Activated CD8-positive, alpha-beta memory T cell treated with anti-CD3 and anti-CD28 coated beads, Interleukin-2, amount 10 ng/mL, durations not matched to agents 7 days and 5 days (primary cell): ENCODE results near the gene NECAB3. TPM values are rescaled to one million over a fixed set of nuclear protein-coding genes. Genes with fewer than 3 reads are reported as not detected.

Experiments
- ATAC-seq: fragments of 150-1000 bp; cut with Tn5 transposase; one replicate; pipeline ENCODE4 v1.10.0; 2021; ENCODE audit warnings: moderate library complexity
- CTCF ChIA-PET: fragments of 350-600 bp; sonication (Branson Sonifier 250); formaldehyde crosslinking; loops from one replicate; lab custom pipeline; 2021; ENCODE audit warnings: antibody characterized with exemption; lab: Charles Lee
- DNase-seq: peaks from one replicate; pipeline ENCODE4 v3.0.0-alpha.2; 2020
- H3K27ac Mint-ChIP-seq: one replicate; pipeline ENCODE4 v1.8.0; 2021; ENCODE audit warnings: mild to moderate bottlenecking, mixed read lengths
- H3K27me3 Mint-ChIP-seq: one replicate; pipeline ENCODE4 v1.8.0; 2021; ENCODE audit warnings: mixed read lengths
- H3K36me3 Mint-ChIP-seq: one replicate; pipeline ENCODE4 v1.8.0; 2021; ENCODE audit warnings: mild to moderate bottlenecking, mixed read lengths
- H3K4me1 Mint-ChIP-seq: one replicate; pipeline ENCODE4 v1.8.0; 2021; ENCODE audit warnings: mixed read lengths
- H3K4me3 Mint-ChIP-seq: one replicate; pipeline ENCODE4 v1.8.0; 2021; ENCODE audit warnings: mild to moderate bottlenecking, moderate library complexity, mixed read lengths
- H3K9me3 Mint-ChIP-seq: one replicate; pipeline ENCODE4 v1.8.0; 2022; ENCODE audit warnings: low read depth, mixed read lengths
- total RNA-seq, 2 experiments: library from RNA; stranded (reverse); gene quantifications; one replicate each; pipeline ENCODE4 v1.2.3, GENCODE V29; 2021

The NECAB3 gene
- total RNA-seq, 2 experiments from 2014 or later: 28.3 to 34.0 TPM

GRCh38 chr20:33689493-33689892 is 15.3 kb upstream of the NECAB3 start:
- peak overlapping the region; percentile 90 for H3K27ac Mint-ChIP-seq
- DNase-seq (no peak), ATAC-seq (no peak)
- peaks cover 5% of the 10 kb centered on the region for H3K36me3 Mint-ChIP-seq
- H3K9me3 Mint-ChIP-seq: no peaks in the 10 kb centered on the region
- H3K4me1 Mint-ChIP-seq: peaks cover 56% of the 10 kb centered on the region
- H3K4me3 Mint-ChIP-seq: no peak overlapping the region
- H3K27me3 Mint-ChIP-seq: no peaks in the 10 kb centered on the region
- CTCF ChIA-PET: interaction anchor here (0.9 to 3.5 kb wide), 6 partner anchors 16 to 42 kb away, joined by 3 to 20 read pairs (median 6); partner anchors contain the start of genes ACTL10, NECAB3, PXMP4 and ZNF341

DNA sequence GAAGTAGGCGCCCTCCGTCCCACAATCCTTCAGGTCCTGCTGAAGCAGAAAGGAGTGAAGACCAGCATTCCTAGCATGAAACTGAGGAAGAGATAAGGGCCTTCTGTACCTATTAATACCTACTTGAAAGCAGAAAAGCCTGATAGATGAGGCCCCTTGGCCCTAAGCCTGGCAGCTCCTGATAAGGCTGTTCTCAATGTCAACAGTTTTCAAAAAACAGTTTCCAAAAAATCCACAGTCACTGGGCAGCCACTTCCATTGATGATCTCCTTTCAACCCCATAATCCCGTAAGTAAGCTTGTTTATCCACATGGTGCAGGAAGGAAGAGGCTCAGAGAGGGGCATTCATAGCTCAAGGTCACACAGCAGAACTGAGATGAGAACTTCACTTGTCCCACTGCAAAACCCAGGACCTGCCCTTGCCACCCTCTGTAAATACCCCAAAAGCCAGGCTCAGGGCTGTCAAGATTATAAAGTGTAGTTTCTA is 14.8 kb upstream of the NECAB3 start:
- Mint-ChIP-seq H3K4me3 (no peak overlapping the region), H3K27ac (peak overlapping the region; percentile 90), H3K36me3 (peaks cover 5% of the 10 kb centered on the region), H3K27me3 (no peaks in the 10 kb centered on the region), H3K9me3 (no peaks in the 10 kb centered on the region), H3K4me1 (peaks cover 61% of the 10 kb centered on the region)
- DNase-seq (no peak), ATAC-seq (no peak)
- CTCF ChIA-PET: interaction anchor here (0.9 to 3.5 kb wide), 4 partner anchors 15 to 43 kb away, joined by 3 to 20 read pairs (median 5); partner anchors contain the start of genes ACTL10, NECAB3, PXMP4 and ZNF341

DNA sequence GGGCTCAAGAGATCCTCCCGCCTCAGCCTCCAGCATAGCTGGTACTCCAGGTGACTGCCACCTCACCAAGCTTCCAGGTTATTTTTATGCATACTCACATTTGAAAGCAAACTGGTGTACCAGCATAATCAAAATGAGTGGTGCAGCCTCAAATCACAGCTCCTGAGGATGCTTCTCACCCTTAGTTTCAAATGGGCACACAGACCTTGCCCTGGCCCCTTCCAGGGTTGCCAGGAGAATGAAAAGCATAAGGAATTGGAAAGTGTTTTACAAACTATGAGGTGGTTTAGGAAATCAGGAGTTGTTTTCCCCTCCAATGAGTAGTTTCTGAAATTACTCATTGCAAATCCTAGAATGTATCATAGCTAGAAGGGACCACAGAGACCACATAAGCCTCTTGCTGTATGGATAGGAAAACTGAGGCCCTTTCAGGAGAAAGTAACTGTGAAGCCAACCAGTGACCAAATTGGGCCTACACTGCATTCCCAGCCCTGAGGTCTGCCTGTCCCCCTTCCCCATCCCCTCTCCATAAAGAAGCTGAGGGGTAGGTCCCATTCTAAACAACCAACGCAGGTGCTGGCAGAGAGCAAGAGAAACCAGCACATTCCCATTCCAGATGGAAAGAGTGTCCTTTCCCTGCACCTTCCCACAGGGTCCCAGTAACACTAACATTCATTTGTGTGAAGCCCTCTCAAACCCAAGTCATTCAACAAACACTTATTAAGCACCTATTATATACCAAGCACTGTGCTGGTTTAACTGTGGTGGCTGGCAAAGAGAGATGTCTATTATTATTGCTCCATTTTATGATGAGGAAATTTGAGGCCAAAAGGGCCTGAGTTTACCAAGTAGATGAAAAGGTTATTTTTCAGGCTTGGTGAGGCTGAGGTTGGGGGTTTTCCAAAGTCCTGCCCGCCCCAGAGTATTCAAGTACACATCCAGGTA is 14.0 kb upstream of the NECAB3 start:
- Mint-ChIP-seq H3K4me1 (peaks cover 67% of the 10 kb centered on the region), H3K4me3 (no peak overlapping the region), H3K27me3 (no peaks in the 10 kb centered on the region), H3K27ac (peak overlapping the region; percentile 90), H3K9me3 (no peaks in the 10 kb centered on the region), H3K36me3 (peaks cover 5% of the 10 kb centered on the region)
- CTCF ChIA-PET: interaction anchor here (0.9 to 3.5 kb wide), 4 partner anchors 14 to 44 kb away, joined by 3 to 20 read pairs (median 6); partner anchors contain the start of genes ACTL10, PXMP4 and ZNF341
- ATAC-seq (no peak), DNase-seq (no peak)

DNA sequence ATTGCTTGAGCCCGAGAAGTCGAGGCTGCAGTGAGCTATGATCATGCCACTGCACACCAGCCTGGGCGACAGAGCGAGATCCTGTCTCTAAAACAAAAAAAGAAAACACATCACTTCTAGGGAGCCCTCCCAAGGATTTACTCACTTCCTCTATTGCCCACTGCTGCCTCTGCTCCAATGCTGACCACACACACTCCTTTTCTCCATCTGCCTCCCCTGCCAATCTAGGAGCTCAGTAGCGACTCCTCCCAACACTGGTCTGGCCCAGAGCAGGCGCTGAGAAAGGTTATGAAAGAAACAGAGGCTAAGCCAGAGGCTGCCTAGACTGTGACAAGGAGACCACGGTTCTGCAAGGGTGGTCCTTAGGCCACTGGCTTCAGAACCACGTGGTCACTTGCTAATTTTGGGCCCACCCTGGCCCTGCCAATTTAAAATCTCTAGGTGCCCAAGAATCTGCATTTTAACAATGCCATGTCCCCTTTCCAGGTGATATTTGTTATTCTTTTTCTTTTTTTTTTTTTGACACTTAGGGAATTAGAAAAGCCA is 13.2 kb upstream of the NECAB3 start:
- Mint-ChIP-seq H3K36me3 (peaks cover 10% of the 10 kb centered on the region), H3K27me3 (no peaks in the 10 kb centered on the region), H3K27ac (peak overlapping the region; percentile 95), H3K4me1 (peaks cover 73% of the 10 kb centered on the region), H3K4me3 (no peak overlapping the region), H3K9me3 (no peaks in the 10 kb centered on the region)
- CTCF ChIA-PET: interaction anchor here (0.9 to 3.5 kb wide), 4 partner anchors 14 to 36 kb away, joined by 4 to 20 read pairs (median 5); partner anchors contain the start of genes ACTL10 and PXMP4
- no peak for ATAC-seq
- no peak for DNase-seq

- Mint-ChIP-seq H3K27ac (peak overlapping the region; percentile 95), H3K27me3 (no peaks in the 10 kb centered on the region), H3K9me3 (no peaks in the 10 kb centered on the region), H3K36me3 (peaks cover 10% of the 10 kb centered on the region), H3K4me3 (peak overlapping the region; percentile 61), H3K4me1 (peaks cover 78% of the 10 kb centered on the region)
- ATAC-seq (no peak), DNase-seq (no peak)
- CTCF ChIA-PET: interaction anchor here (0.9 to 3.5 kb wide), 4 partner anchors 19 to 229 kb away, joined by 4 to 20 read pairs (median 5); partner anchors contain the start of genes ACTL10 and PXMP4
These were observed 12.7 kb upstream of the NECAB3 start for GRCh38 chr20:33686984-33687366.

DNA sequence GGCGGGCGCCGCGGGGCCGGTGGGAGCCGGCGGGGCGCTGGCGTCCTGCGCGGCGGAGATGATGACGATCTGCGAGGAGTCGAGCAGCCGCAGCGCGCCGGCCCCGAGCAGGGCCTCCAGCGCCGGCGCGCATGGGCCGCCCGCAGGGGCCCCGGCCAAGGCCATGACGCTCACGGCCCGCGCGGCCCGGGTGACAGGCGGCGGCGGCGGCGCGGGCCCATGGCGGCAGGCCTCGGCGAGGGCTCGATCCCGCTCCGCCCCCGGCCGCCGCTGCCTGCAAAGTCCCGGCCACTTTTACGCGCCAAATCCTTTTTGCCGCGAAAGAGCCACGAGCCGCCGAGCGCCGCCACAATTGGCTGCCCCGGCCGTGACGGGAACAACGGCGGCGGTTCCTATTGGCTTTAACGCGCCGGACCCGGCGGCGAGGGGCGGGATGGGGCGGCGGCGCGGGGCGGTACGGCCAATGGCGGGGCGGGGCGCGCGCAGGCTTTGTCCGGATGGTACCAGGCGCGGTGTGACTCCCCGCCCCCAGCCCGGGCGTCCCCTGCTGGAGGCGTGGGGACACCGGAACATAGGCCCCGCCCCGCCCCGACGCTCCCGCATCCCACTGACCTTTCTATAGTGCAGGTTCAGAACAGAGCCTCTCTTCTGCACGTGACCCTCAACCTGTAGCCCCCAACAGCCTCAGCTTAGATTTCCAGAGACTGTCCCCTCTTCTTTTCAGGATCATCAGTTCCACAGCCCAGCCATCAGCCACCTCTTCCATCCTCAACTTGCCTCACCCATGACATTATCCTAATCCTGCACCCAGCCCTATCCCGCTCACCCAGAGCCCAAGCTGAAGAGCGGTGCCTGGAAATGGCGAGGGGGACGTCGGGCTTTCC is 12.1 kb upstream of the NECAB3 start, which contains the start of gene E2F1:
E2F1 (minus strand) TSS at position 286 of the 884 bp plus-strand sequence; CDS start at position 165, 121 bp downstream.
- Mint-ChIP-seq H3K36me3 (peaks cover 13% of the 10 kb centered on the region), H3K27ac (peak within 1 kb of the TSS; percentile 95), H3K4me1 (peaks cover 82% of the 10 kb centered on the region), H3K4me3 (peak within 1 kb of the TSS; percentile 93), H3K27me3 (no peaks in the 10 kb centered on the region), H3K9me3 (no peaks in the 10 kb centered on the region)
- DNase-seq: peak; percentile 98
- peak; percentile 91 for ATAC-seq
- CTCF ChIA-PET: interaction anchor here (0.9 to 9.2 kb wide), 8 partner anchors 13 to 229 kb away, joined by 3 to 106 read pairs (median 5); partner anchors contain the start of genes ACTL10, PXMP4 and ZNF341

- H3K4me3 Mint-ChIP-seq: peak overlapping the region; percentile 93
- no peaks in the 10 kb centered on the region for H3K9me3 Mint-ChIP-seq
- ATAC-seq: peak; percentile 56
- H3K27ac Mint-ChIP-seq: peak overlapping the region; percentile 84
- peak; percentile 83 for DNase-seq
- peaks cover 84% of the 10 kb centered on the region for H3K4me1 Mint-ChIP-seq
- CTCF ChIA-PET: interaction anchor here (0.6 to 9.2 kb wide), 8 partner anchors 10 to 284 kb away, joined by 3 to 106 read pairs (median 4); partner anchors contain the start of genes ACTL10, CDK5RAP1, PXMP4 and ZNF341
- H3K36me3 Mint-ChIP-seq: peaks cover 15% of the 10 kb centered on the region
- no peaks in the 10 kb centered on the region for H3K27me3 Mint-ChIP-seq
These were observed 11.3 kb upstream of the NECAB3 start for GRCh38 chr20:33685328-33686099.

DNA sequence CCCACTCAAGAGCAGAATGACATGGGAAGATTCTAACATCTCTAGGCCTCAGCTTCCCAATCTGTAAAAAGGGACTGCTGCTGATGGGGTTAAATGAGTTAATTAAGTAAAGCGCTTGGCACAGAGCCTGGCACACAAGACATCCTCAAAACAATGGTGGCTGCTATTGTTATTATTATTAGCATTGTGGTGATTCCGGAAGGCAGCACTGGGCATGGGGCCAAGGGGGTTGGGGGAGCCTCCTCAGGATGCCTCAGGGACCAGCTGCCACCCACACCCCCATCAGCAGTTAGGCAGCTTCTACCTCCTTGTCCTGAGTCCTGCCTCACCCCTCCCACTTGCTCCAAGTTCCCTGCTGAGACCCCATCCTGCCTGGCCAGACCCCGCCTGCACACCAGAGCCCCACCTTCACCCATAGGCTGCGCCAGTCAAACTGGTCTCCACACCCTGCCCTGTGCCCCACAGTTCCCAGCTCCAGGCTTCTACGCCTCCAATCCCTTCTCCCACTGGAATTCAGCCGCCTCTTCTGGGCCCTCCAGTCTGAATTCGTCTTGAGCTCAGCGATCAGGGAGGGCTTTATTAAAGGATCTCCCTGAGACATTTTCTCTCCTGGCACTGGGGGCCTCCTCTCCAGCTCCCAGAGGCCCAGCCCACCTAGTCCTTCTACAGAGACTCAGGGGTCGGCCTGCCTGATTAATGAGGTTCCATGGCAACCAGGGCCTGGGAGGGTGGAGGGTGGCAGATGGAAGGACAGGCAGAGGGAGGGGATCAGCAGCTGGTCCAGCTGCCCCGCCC is 10.5 kb upstream of the NECAB3 start:
- no peaks in the 10 kb centered on the region for H3K27me3 Mint-ChIP-seq
- H3K4me1 Mint-ChIP-seq: peaks cover 86% of the 10 kb centered on the region
- ATAC-seq (no peak), DNase-seq (no peak)
- peak overlapping the region; percentile 84 for H3K27ac Mint-ChIP-seq
- H3K9me3 Mint-ChIP-seq: no peaks in the 10 kb centered on the region
- peak overlapping the region; percentile 93 for H3K4me3 Mint-ChIP-seq
- CTCF ChIA-PET: interaction anchor here (0.8 to 9.2 kb wide), 7 partner anchors 9 to 283 kb away, joined by 3 to 106 read pairs (median 5); partner anchors contain the start of genes ACTL10, CDK5RAP1, PXMP4 and ZNF341
- H3K36me3 Mint-ChIP-seq: peaks cover 18% of the 10 kb centered on the region

DNA sequence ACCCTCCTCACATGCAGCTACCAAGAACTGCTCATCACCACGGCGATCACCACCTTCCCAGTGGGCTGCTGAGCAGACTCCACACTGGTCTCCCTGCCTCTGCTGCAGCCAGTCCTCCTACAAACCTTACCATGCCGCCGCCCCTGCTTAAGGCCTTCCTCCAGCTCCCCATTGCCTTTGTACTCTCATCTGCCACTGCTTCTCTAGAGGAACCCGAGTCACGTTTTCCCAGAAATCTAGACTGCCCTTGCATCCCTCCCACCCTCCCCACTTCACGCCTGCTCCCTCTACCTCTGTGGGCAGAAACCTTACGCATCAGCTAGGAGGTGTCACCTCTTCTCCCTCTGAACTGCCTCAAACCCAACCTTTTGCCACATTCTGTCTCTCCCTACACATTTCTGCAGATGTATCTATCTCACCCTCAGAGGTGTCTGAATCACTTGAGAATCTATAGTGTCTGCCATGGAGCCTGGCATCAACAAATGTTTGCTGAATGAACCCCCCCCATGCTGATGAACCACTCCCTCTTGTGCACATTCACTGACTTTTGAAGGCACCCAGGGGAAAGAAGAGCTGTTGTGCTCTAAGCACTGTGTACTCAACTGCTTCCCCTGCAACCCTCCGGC is 7.6 kb upstream of the NECAB3 start:
- Mint-ChIP-seq H3K27ac (peak overlapping the region; percentile 79), H3K9me3 (no peaks in the 10 kb centered on the region), H3K36me3 (peaks cover 40% of the 10 kb centered on the region), H3K4me3 (peak overlapping the region; percentile 22), H3K4me1 (peaks cover 77% of the 10 kb centered on the region), H3K27me3 (no peaks in the 10 kb centered on the region)
- DNase-seq (no peak), ATAC-seq (no peak)
- CTCF ChIA-PET: interaction anchor here (1.6 to 9.2 kb wide), 3 partner anchors 13 to 50 kb away, joined by 7 to 106 read pairs (median 7); partner anchors contain the start of genes ACTL10 and ZNF341

GRCh38 chr20:33681288-33681687 is 7.1 kb upstream of the NECAB3 start:
- Mint-ChIP-seq H3K27me3 (no peaks in the 10 kb centered on the region), H3K9me3 (no peaks in the 10 kb centered on the region), H3K4me1 (peaks cover 73% of the 10 kb centered on the region), H3K4me3 (peak overlapping the region; percentile 22), H3K36me3 (peaks cover 44% of the 10 kb centered on the region), H3K27ac (peak overlapping the region; percentile 79)
- DNase-seq (no peak), ATAC-seq (no peak)
- CTCF ChIA-PET: interaction anchor here (0.9 to 9.2 kb wide), 4 partner anchors 13 to 51 kb away, joined by 4 to 106 read pairs (median 7); partner anchors contain the start of genes ACTL10, PXMP4 and ZNF341
